Activated CD8-positive, alpha-beta memory T cell treated with anti-CD3 and anti-CD28 coated beads, Interleukin-2, amount 50 U/mL, for 24 hours (primary cell): Measurements from ENCODE around the gene ITIH4.

Source experiments
- DNase-seq: peaks from one replicate; pipeline ENCODE4 v3.0.0-alpha.2; 2020; ENCODE audit errors: extremely low read depth

Gene ITIH4

GRCh38 chr3:52830535-52831258 is at the start of gene ITIH4:
Gene ITIH4 (minus strand): TSS chr3:52830672. CDS start chr3:52830642, 30 bp downstream.
- no peak for DNase-seq

GRCh38 chr3:52880047-52880446 is 49.6 kb upstream of the ITIH4 start:
- no peak for DNase-seq

- no peak for DNase-seq
Observed at GRCh38 chr3:52879581-52879980, 49.1 kb upstream of the ITIH4 start.

- DNase-seq = no peak
Observed at GRCh38 chr3:52879090-52879489, 48.6 kb upstream of the ITIH4 start.

GRCh38 chr3:52877085-52877484 is 46.6 kb upstream of the ITIH4 start:
- DNase-seq = no peak

GRCh38 chr3:52874864-52875587 is 44.6 kb upstream of the ITIH4 start:
- no peak for DNase-seq

- no peak for DNase-seq
Observed at GRCh38 chr3:52874160-52874701, 43.8 kb upstream of the ITIH4 start.

GRCh38 chr3:52873433-52874159 is 43.1 kb upstream of the ITIH4 start:
- DNase-seq = no peak

- DNase-seq = no peak
Observed at GRCh38 chr3:52872245-52872644, 41.8 kb upstream of the ITIH4 start.

GRCh38 chr3:52871761-52872160 is 41.3 kb upstream of the ITIH4 start:
- DNase-seq = no peak

- DNase-seq = no peak
Observed at GRCh38 chr3:52870471-52870870, 40.0 kb upstream of the ITIH4 start.

GRCh38 chr3:52866427-52866826 is 36.0 kb upstream of the ITIH4 start:
- DNase-seq = no peak

- no peak for DNase-seq
Observed at GRCh38 chr3:52865994-52866393, 35.5 kb upstream of the ITIH4 start.

- no peak for DNase-seq
Observed at GRCh38 chr3:52860424-52860768, 29.9 kb upstream of the ITIH4 start.

- no peak for DNase-seq
Observed at GRCh38 chr3:52859686-52860423, 29.4 kb upstream of the ITIH4 start.

GRCh38 chr3:52857864-52858263 is 27.4 kb upstream of the ITIH4 start:
- no peak for DNase-seq

GRCh38 chr3:52857133-52857532 is 26.7 kb upstream of the ITIH4 start:
- no peak for DNase-seq

GRCh38 chr3:52856666-52857065 is 26.2 kb upstream of the ITIH4 start:
- DNase-seq = no peak

GRCh38 chr3:52854013-52854412 is 23.5 kb upstream of the ITIH4 start:
- no peak for DNase-seq

GRCh38 chr3:52852419-52852818 is 21.9 kb upstream of the ITIH4 start:
- no peak for DNase-seq

- no peak for DNase-seq
Observed at GRCh38 chr3:52851348-52851747, 20.9 kb upstream of the ITIH4 start.

GRCh38 chr3:52849656-52850055 is 19.2 kb upstream of the ITIH4 start:
- no peak for DNase-seq
